Body of pancreas (tissue), 4 donors: ENCODE data around the gene C10orf95.

Experiments used
- CTCF ChIP-seq, 7 experiments: fragments of 450-650 bp in 4 of 7; fragments of 200-600 bp in 3 of 7; sonication (generic) in 3 of 7; IDR thresholded peaks; one replicate each; pipeline ENCODE4 v1.5.1; 2016 to 2019; ENCODE audit warnings: antibody characterized with exemption in 7 of 7
- POLR2A ChIP-seq, 3 donors: fragments of 450-650 bp; IDR thresholded peaks; one replicate each; pipeline ENCODE4 v1.6.1; 2016; ENCODE audit warnings: antibody characterized with exemption in 3 of 3, mild to moderate bottlenecking in 2 of 3

GRCh38 chr10:102467318-102467717, 16.0 kb upstream of the C10orf95 start:
- TF ChIP-seq CTCF (IDR thresholded peaks at IDR 0.05) (no peak), POLR2A (IDR thresholded peaks at IDR 0.05) (no peak)
